Measurements from ENCODE around the gene EFCAB8.
"Not testable (repeated sequence)": the region's sequence is repeated elsewhere in the genome, so short reads cannot be mapped to it uniquely, and the experiment has no call there.

Gene EFCAB8

GRCh38 chr20:32839982-32840285 lies 18.8 kb upstream of the EFCAB8 start:
- in situ Hi-C loops (cut with HindIII; ENCODE audit: low pct_ligation_motif_present, low pct_unique_long_range_greater_than_20kb, low sequenced_read_pairs), result no loop called here
- DNase-seq, result no peak

DNA sequence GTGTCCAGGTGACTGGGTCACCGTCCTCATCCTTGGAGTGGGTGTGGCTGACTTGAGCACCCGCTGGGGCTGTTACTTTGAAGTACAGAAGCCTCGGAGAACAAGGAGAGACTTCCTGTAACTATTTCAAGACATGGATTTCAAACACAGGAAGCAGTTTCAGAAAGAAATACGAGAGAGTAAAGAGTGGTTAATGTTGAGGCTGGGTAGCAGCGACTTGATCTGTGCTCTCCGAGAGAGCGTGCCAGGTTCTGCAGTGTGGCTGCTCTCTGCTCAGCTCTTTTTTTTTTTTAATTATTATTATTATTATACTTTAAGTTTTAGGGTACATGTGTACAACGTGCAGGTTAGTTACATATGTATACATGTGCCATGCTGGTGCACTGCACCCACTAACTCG lies 17.5 kb upstream of the EFCAB8 start:
- in situ Hi-C loops (cut with HindIII; ENCODE audit: low pct_ligation_motif_present, low pct_unique_long_range_greater_than_20kb, low sequenced_read_pairs), result no loop called here
- no peak for DNase-seq

DNA sequence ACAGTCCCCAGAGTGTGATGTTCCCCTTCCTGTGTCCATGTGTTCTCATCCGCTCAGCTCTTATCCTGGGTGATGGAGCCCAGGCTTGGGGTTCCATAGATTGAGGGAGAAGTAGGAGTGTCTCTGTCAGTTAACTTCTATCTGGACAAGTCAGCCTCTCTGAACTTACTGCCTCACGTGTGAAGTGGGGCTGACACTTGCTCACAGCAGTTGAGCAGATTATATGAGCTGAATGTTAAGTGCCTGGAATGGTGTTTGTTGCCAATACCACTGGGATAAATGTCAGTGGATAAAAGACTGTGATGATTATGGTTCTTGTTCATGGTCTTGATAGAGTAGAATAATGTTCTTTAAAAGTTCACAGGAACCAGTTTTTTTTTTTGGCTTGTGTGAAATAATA lies 17.1 kb upstream of the EFCAB8 start:
- DNase-seq, result no peak

GRCh38 chr20:32842688-32843524 lies 15.8 kb upstream of the EFCAB8 start:
- DNase-seq, result no peak
- in situ Hi-C loops (cut with HindIII; ENCODE audit: low pct_ligation_motif_present, low pct_unique_long_range_greater_than_20kb, low sequenced_read_pairs), result no loop called here

More for the DNA sequence above, 17.1 kb upstream of the EFCAB8 start:
- in situ Hi-C loops (cut with HindIII; ENCODE audit: low pct_ligation_motif_present, low pct_unique_long_range_greater_than_20kb, low sequenced_read_pairs), result no loop called here

- in situ Hi-C loops (cut with HindIII; ENCODE audit: low pct_ligation_motif_present, low pct_unique_long_range_greater_than_20kb, low sequenced_read_pairs), result no loop called here
- DNase-seq, result no peak
Measured at GRCh38 chr20:32845786-32846185, 12.9 kb upstream of the EFCAB8 start.

- no peak for DNase-seq
- in situ Hi-C loops (cut with HindIII; ENCODE audit: low pct_ligation_motif_present, low pct_unique_long_range_greater_than_20kb, low sequenced_read_pairs), result no loop called here
Measured at GRCh38 chr20:32846852-32847251, 11.9 kb upstream of the EFCAB8 start.

- no peak for DNase-seq
- in situ Hi-C loops (cut with HindIII; ENCODE audit: low pct_ligation_motif_present, low pct_unique_long_range_greater_than_20kb, low sequenced_read_pairs), result no loop called here
Measured at GRCh38 chr20:32847964-32848363, 10.8 kb upstream of the EFCAB8 start.

DNA sequence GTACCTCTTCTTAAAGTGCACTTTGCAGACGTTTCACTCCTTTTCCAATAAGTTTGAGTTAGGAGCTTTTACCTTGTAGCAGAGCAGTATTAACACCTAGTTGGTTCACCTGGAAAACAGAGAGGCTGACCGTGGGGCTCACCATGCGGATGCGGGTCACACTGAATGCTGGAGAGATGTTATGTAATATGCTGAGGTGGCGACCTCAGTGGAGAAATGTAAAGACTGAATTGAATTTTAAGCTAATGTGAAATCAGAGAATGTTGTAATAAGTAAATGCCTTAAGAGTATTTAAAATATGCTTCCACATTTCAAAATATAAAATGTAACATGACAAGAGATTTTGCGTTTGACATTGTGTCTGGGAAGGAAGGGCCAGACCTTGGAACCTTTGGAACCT lies 9.9 kb upstream of the EFCAB8 start:
- no peak for DNase-seq
- in situ Hi-C loops (cut with HindIII; ENCODE audit: low pct_ligation_motif_present, low pct_unique_long_range_greater_than_20kb, low sequenced_read_pairs), result no loop called here

GRCh38 chr20:32849577-32849976 lies 9.1 kb upstream of the EFCAB8 start:
- in situ Hi-C loops (cut with HindIII; ENCODE audit: low pct_ligation_motif_present, low pct_unique_long_range_greater_than_20kb, low sequenced_read_pairs), result no loop called here
- no peak for DNase-seq

GRCh38 chr20:32855387-32855786 lies 3.3 kb upstream of the EFCAB8 start:
- in situ Hi-C loops (cut with HindIII; ENCODE audit: low pct_ligation_motif_present, low pct_unique_long_range_greater_than_20kb, low sequenced_read_pairs), result no loop called here
- no peak for DNase-seq

DNA sequence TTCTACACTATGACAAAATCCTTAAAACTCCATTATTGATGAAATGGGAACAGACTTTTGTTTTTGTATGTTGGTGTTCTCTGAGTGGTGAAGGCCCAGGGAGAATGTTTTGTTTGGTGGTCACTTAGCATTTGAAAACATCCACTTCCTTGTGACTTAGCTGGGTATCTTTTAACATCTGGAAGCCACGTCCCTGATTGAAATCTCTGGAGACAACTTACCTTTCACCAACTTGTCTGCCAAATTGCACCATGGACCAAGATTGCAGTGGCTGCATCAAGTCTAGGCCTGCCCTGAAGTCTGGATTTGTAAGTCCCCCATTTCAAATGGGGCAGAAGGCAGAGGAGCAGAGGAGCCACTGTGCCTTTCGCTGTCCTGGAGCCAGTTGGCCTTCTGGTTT lies 534 bp upstream of the EFCAB8 start:
- in situ Hi-C loops (cut with HindIII; ENCODE audit: low pct_ligation_motif_present, low pct_unique_long_range_greater_than_20kb, low sequenced_read_pairs), result no loop called here
- no peak for DNase-seq

GRCh38 chr20:32861446-32861845 lies 2.7 kb downstream of the EFCAB8 start:
- no peak for DNase-seq
- in situ Hi-C loops (cut with HindIII; ENCODE audit: low pct_ligation_motif_present, low pct_unique_long_range_greater_than_20kb, low sequenced_read_pairs), result no loop called here

GRCh38 chr20:32869562-32869961 lies 10.8 kb downstream of the EFCAB8 start:
- no peak for DNase-seq
- in situ Hi-C loops (cut with HindIII; ENCODE audit: low pct_ligation_motif_present, low pct_unique_long_range_greater_than_20kb, low sequenced_read_pairs), result no loop called here

GRCh38 chr20:32870526-32870925 lies 11.8 kb downstream of the EFCAB8 start:
- DNase-seq; in situ Hi-C loops (cut with HindIII; ENCODE audit: low pct_ligation_motif_present, low pct_unique_long_range_greater_than_20kb, low sequenced_read_pairs): not testable (repeated sequence)

DNA sequence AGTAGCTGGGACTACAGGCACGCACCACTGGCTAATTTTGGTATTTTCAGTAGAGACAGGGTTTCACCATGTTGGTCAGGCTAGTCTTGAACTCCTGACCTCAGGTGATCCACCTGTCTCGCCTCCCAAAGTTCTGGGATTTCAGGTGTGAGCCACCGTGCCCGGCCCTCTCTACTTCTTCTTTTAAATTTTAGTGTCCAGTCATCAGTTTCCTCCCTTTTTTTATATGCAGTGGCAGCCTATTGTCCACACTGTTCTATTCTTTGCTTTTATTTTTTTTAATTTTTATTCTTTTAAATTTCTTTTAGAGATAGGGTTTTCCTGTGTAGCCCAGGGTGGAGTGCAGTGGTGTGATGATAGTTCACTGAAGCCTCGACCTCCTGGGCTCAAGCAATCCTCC lies 12.3 kb downstream of the EFCAB8 start:
- in situ Hi-C loops (cut with HindIII; ENCODE audit: low pct_ligation_motif_present, low pct_unique_long_range_greater_than_20kb, low sequenced_read_pairs), result no loop called here
- no peak for DNase-seq

- no peak for DNase-seq
- in situ Hi-C loops (cut with HindIII; ENCODE audit: low pct_ligation_motif_present, low pct_unique_long_range_greater_than_20kb, low sequenced_read_pairs), result no loop called here
Measured at GRCh38 chr20:32871627-32872160, 13.0 kb downstream of the EFCAB8 start.

GRCh38 chr20:32872266-32872665 lies 13.5 kb downstream of the EFCAB8 start:
- in situ Hi-C loops (cut with HindIII; ENCODE audit: low pct_ligation_motif_present, low pct_unique_long_range_greater_than_20kb, low sequenced_read_pairs), result no loop called here
- DNase-seq, result no peak

- in situ Hi-C loops (cut with HindIII; ENCODE audit: low pct_ligation_motif_present, low pct_unique_long_range_greater_than_20kb, low sequenced_read_pairs), result no loop called here
- DNase-seq, result no peak
Measured at GRCh38 chr20:32875673-32876072, 16.9 kb downstream of the EFCAB8 start.

GRCh38 chr20:32877507-32877906 lies 18.8 kb downstream of the EFCAB8 start:
- in situ Hi-C loops (cut with HindIII; ENCODE audit: low pct_ligation_motif_present, low pct_unique_long_range_greater_than_20kb, low sequenced_read_pairs), result no loop called here
- no peak for DNase-seq

- no peak for DNase-seq
- in situ Hi-C loops (cut with HindIII; ENCODE audit: low pct_ligation_motif_present, low pct_unique_long_range_greater_than_20kb, low sequenced_read_pairs), result no loop called here
Measured at GRCh38 chr20:32878820-32879219, 20.1 kb downstream of the EFCAB8 start.
